ENCODE measurements around the gene CLN3. TPM values are rescaled to one million over a fixed set of nuclear protein-coding genes. Genes with fewer than 3 reads are reported as not detected.

The CLN3 gene
- total and polyA plus RNA-seq, 2 of the 13 experiments (the other 11 are each of a cell fraction or from before 2014, with no cell fraction given) = 23.4 to 46.8 TPM

GRCh38 chr16:28528463-28528867 lies 36.6 kb upstream of the CLN3 start (continued):
- TF ChIP-seq SNAPC5 (CRISPR knock-in tag; IDR thresholded peaks at IDR 0.05; ENCODE audit: borderline replicate concordance) (no peak), GATAD1 (CRISPR knock-in tag; IDR thresholded peaks at IDR 0.05) (no peak), ZNF138 (CRISPR knock-in tag; IDR thresholded peaks at IDR 0.05; ENCODE audit: low read depth) (no peak), U2AF2 (IDR thresholded peaks at IDR 0.05; ENCODE audit: low read depth, low read length) (no peak), FOXP1 (IDR thresholded peaks at IDR 0.05) (no peak), FOXP1 (CRISPR knock-in tag; IDR thresholded peaks at IDR 0.05) (peak; percentile 68), HOXD1 (CRISPR knock-in tag; IDR thresholded peaks at IDR 0.05) (0 out of 2 replicates have a peak, but pooled peaks have one; percentile 19), ZNF83 (CRISPR knock-in tag; IDR thresholded peaks at IDR 0.05; ENCODE audit: borderline replicate concordance) (no peak), RFXANK (CRISPR knock-in tag; IDR thresholded peaks at IDR 0.05) (no peak), SP2 (CRISPR knock-in tag; IDR thresholded peaks at IDR 0.05) (no peak), CEBPG (CRISPR knock-in tag; IDR thresholded peaks at IDR 0.05) (no peak), ZBTB1 (CRISPR knock-in tag; IDR thresholded peaks at IDR 0.05; ENCODE audit: borderline replicate concordance) (no peak), DZIP1 (CRISPR knock-in tag; IDR thresholded peaks at IDR 0.05) (no peak), ZNF234 (CRISPR knock-in tag; conservative IDR thresholded peaks at IDR 0.05) (no peak), KLF9 (CRISPR knock-in tag; IDR thresholded peaks at IDR 0.05; ENCODE audit: low read depth) (no peak), NFIB (CRISPR knock-in tag; IDR thresholded peaks at IDR 0.05; ENCODE audit: borderline replicate concordance) (no peak), ZFP1 (CRISPR knock-in tag; IDR thresholded peaks at IDR 0.05) (no peak), CCAR2 (optimal IDR thresholded peaks at IDR 0.05; ENCODE audit: low read depth, low read length) (no peak), ZNF619 (CRISPR knock-in tag; IDR thresholded peaks at IDR 0.05) (no peak), ATF1 (CRISPR knock-in tag; IDR thresholded peaks at IDR 0.05) (no peak), NCOA2 (CRISPR knock-in tag; IDR thresholded peaks at IDR 0.05) (no peak; the same call in 1 of the 2 replicates), ZSCAN12 (CRISPR knock-in tag; IDR thresholded peaks at IDR 0.05) (no peak)
- TF ChIP-seq, protein P1, sequence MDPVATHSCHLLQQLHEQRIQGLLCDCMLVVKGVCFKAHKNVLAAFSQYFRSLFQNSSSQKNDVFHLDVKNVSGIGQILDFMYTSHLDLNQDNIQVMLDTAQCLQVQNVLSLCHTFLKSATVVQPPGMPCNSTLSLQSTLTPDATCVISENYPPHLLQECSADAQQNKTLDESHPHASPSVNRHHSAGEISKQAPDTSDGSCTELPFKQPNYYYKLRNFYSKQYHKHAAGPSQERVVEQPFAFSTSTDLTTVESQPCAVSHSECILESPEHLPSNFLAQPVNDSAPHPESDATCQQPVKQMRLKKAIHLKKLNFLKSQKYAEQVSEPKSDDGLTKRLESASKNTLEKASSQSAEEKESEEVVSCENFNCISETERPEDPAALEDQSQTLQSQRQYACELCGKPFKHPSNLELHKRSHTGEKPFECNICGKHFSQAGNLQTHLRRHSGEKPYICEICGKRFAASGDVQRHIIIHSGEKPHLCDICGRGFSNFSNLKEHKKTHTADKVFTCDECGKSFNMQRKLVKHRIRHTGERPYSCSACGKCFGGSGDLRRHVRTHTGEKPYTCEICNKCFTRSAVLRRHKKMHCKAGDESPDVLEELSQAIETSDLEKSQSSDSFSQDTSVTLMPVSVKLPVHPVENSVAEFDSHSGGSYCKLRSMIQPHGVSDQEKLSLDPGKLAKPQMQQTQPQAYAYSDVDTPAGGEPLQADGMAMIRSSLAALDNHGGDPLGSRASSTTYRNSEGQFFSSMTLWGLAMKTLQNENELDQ (CRISPR knock-in tag; IDR thresholded peaks at IDR 0.05; ENCODE audit: borderline replicate concordance) = no peak
- TF ChIP-seq, protein P2, sequence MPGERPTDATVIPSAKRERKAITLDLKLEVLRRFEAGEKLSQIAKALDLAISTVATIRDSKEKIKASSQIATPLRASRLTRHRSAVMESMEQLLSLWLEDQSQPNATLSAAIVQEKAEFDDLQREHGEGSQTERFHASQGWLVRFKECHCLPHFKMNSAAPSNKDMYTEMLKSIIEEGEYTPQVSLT (CRISPR knock-in tag; IDR thresholded peaks at IDR 0.05; ENCODE audit: borderline replicate concordance, low read depth) = no peak
- TF ChIP-seq, protein P3, sequence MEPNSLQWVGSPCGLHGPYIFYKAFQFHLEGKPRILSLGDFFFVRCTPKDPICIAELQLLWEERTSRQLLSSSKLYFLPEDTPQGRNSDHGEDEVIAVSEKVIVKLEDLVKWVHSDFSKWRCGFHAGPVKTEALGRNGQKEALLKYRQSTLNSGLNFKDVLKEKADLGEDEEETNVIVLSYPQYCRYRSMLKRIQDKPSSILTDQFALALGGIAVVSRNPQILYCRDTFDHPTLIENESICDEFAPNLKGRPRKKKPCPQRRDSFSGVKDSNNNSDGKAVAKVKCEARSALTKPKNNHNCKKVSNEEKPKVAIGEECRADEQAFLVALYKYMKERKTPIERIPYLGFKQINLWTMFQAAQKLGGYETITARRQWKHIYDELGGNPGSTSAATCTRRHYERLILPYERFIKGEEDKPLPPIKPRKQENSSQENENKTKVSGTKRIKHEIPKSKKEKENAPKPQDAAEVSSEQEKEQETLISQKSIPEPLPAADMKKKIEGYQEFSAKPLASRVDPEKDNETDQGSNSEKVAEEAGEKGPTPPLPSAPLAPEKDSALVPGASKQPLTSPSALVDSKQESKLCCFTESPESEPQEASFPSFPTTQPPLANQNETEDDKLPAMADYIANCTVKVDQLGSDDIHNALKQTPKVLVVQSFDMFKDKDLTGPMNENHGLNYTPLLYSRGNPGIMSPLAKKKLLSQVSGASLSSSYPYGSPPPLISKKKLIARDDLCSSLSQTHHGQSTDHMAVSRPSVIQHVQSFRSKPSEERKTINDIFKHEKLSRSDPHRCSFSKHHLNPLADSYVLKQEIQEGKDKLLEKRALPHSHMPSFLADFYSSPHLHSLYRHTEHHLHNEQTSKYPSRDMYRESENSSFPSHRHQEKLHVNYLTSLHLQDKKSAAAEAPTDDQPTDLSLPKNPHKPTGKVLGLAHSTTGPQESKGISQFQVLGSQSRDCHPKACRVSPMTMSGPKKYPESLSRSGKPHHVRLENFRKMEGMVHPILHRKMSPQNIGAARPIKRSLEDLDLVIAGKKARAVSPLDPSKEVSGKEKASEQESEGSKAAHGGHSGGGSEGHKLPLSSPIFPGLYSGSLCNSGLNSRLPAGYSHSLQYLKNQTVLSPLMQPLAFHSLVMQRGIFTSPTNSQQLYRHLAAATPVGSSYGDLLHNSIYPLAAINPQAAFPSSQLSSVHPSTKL (CRISPR knock-in tag; IDR thresholded peaks at IDR 0.05) = peak; percentile 69

All from HepG2 (cell line).